HCT116 (cell line): ENCODE results near the gene ZNF862. TPM values are rescaled to one million over a fixed set of nuclear protein-coding genes. Genes with fewer than 3 reads are reported as not detected.

Experiments used
- ATAC-seq: fragments of 200-7000 bp; cut with Tn5 transposase; 2 replicates; pipeline ENCODE4 v1.9.1; 2020; ENCODE audit warnings: mild to moderate bottlenecking, moderate library complexity
- BruUV-seq: library from RNA; stranded (reverse); fragments of 400-500 nt; replicated peaks from 2 replicates; lab custom pipeline; 2021; lab: Mats Ljungman, UMichigan
- CTCF ChIA-PET: fragments of 300-600 bp; sonication (Branson Sonifier 250); formaldehyde crosslinking; loops from one replicate; lab custom pipeline; 2021; ENCODE audit warnings: antibody characterized with exemption; lab: Charles Lee
- POLR2A ChIA-PET: fragments of 300-600, 350-600 bp; sonication (Branson Sonifier 250); formaldehyde crosslinking; loops from one replicate; lab custom pipeline; 2021; ENCODE audit warnings: antibody characterized with exemption; lab: Charles Lee
- RAD21 ChIA-PET, 2 experiments: fragments of 300-600 bp; sonication (Branson Sonifier 250); formaldehyde crosslinking; loops; one replicate each; lab custom pipeline; 2023; ENCODE audit warnings: low total read pairs in 2 of 2; ENCODE audit not compliant: uncharacterized antibody in 2 of 2, unreplicated experiment in 2 of 2, low non-redundant PET in 1 of 2; lab: Charles Lee
- DNase-seq: peaks from one replicate; pipeline ENCODE4 v3.0.0-alpha.2; 2010; ENCODE audit warnings: low read depth, low spot score
- H2AFZ ChIP-seq: fragments of 200-600 bp; shearing (Covaris generic), sonication (generic); 2 replicates; pipeline ENCODE4 v1.6.1; 2017; ENCODE audit warnings: low read depth, mixed run types, mixed read lengths, antibody characterized with exemption, low read length; ENCODE audit not compliant: poor library complexity, severe bottlenecking
- H3K27ac ChIP-seq: 2 replicates; pipeline ENCODE4 v1.5.1; 2012; ENCODE audit warnings: low read depth, low read length
- H3K27me3 ChIP-seq: fragments of 200-600 bp; sonication (generic); 2 replicates; pipeline ENCODE4 v1.6.1; 2016; ENCODE audit warnings: mixed run types, low read length, mixed read lengths; ENCODE audit not compliant: insufficient read depth
- H3K36me3 ChIP-seq, 2 experiments: fragments of 200-500 bp in 1 of 2; fragments of 200-600 bp in 1 of 2; sonication (Bioruptor generic) in 1 of 2; sonication (generic) in 1 of 2; 2 replicates each; pipeline versions ENCODE4 v1.5.1 to v1.6.1; 2014 to 2016; ENCODE audit warnings: low read length in 2 of 2, inconsistent platforms in 1 of 2, mixed read lengths in 1 of 2, mixed run types in 1 of 2; ENCODE audit not compliant: insufficient read depth in 2 of 2, control insufficient read depth in 1 of 2
- H3K4me1 ChIP-seq, 2 experiments: fragments of 200-600 bp in 1 of 2; sonication (generic) in 1 of 2; 2 replicates each; pipeline versions ENCODE4 v1.5.1 to v1.6.1; 2012 to 2017; ENCODE audit warnings: low read length in 2 of 2, inconsistent platforms in 1 of 2, mild to moderate bottlenecking in 1 of 2, mixed read lengths in 1 of 2, mixed run types in 1 of 2, moderate library complexity in 1 of 2; ENCODE audit not compliant: insufficient read depth in 2 of 2, control insufficient read depth in 1 of 2
- H3K4me2 ChIP-seq: fragments of 200-600 bp; sonication (generic); 2 replicates; pipeline ENCODE4 v1.6.1; 2017; ENCODE audit warnings: mixed run types, low read length, mixed read lengths
- H3K4me3 ChIP-seq, 2 experiments: fragments of 200-600 bp in 1 of 2; sonication (generic) in 1 of 2; replicated peaks in 1 of 2; 2 replicates each; pipeline ENCODE4 v1.5.1; 2011 to 2016; ENCODE audit warnings: low read length in 2 of 2, control low read depth in 1 of 2, low read depth in 1 of 2, mild to moderate bottlenecking in 1 of 2, mixed read lengths in 1 of 2, mixed run types in 1 of 2
- H3K79me2 ChIP-seq: fragments of 200-600 bp; sonication (generic); 2 replicates; pipeline ENCODE4 v1.6.1; 2017; ENCODE audit warnings: mild to moderate bottlenecking, mixed run types, low read length, moderate library complexity, mixed read lengths; ENCODE audit not compliant: insufficient read depth
- H3K9ac ChIP-seq: fragments of 200-600 bp; sonication (generic); 2 replicates; pipeline ENCODE4 v1.6.1; 2016; ENCODE audit warnings: low read length, mixed read lengths
- H3K9me2 ChIP-seq: fragments of 200-600 bp; sonication (generic), shearing (Covaris generic); 2 replicates; pipeline ENCODE4 v1.6.1; 2017; ENCODE audit warnings: mixed run types, mild to moderate bottlenecking, moderate library complexity; ENCODE audit not compliant: insufficient read depth
- H3K9me3 ChIP-seq, 2 experiments: fragments of 200-500 bp in 1 of 2; fragments of 200-600 bp in 1 of 2; sonication (Bioruptor generic) in 1 of 2; sonication (generic) in 1 of 2; 2 replicates each; pipeline ENCODE4 v1.6.1; 2014 to 2017; ENCODE audit warnings: low read length in 2 of 2, mixed read lengths in 2 of 2, inconsistent platforms in 1 of 2, low read depth in 1 of 2, mild to moderate bottlenecking in 1 of 2, mixed run types in 1 of 2, moderate library complexity in 1 of 2; ENCODE audit not compliant: control insufficient read depth in 1 of 2, insufficient read depth in 1 of 2
- H4K20me1 ChIP-seq: fragments of 200-600 bp; sonication (generic), shearing (Covaris generic); 2 replicates; pipeline ENCODE4 v1.6.1; 2017; ENCODE audit warnings: mixed run types, mild to moderate bottlenecking, moderate library complexity; ENCODE audit not compliant: insufficient read depth
- ATF3 ChIP-seq: IDR thresholded peaks from 2 replicates; pipeline ENCODE4 v1.6.1; 2012
- CEBPB ChIP-seq: IDR thresholded peaks from 2 replicates; pipeline ENCODE4 v1.6.1; 2012; ENCODE audit warnings: low read depth
- EZH2 ChIP-seq: fragments of 200-600 bp; sonication (generic); IDR thresholded peaks from 2 replicates; pipeline ENCODE4 v1.6.1; 2017; ENCODE audit warnings: antibody characterized with exemption, mixed run types
- FOSL1 ChIP-seq: IDR thresholded peaks from 2 replicates; pipeline ENCODE4 v1.6.1; 2012; ENCODE audit warnings: low read depth
- MAX ChIP-seq: IDR thresholded peaks from 2 replicates; pipeline ENCODE4 v1.6.1; 2012
- REST ChIP-seq: IDR thresholded peaks from 2 replicates; pipeline ENCODE4 v1.6.1; 2012; ENCODE audit warnings: low read depth
- ZFX ChIP-seq: fragments of 450-650 bp; IDR thresholded peaks from 2 replicates; pipeline ENCODE4 v1.6.1; 2017
- intact Hi-C: fragments of 100-400 bp; cut with micrococcal nuclease; formaldehyde crosslinking; loops from 2 replicates; pipeline ENCODE4 v1.10.0; 2022
- total RNA-seq: library from RNA; stranded (reverse); gene quantifications from one replicate; pipeline ENCODE4 v1.2.1, GENCODE V29; 2021; ENCODE audit not compliant: unreplicated experiment

Gene ZNF862
- total RNA-seq, 1 experiment from 2014 or later, result 8.5 TPM

- no peak for TF ChIP-seq REST
- no peak for TF ChIP-seq ATF3
- no peak for TF ChIP-seq ZFX
- TF ChIP-seq EZH2, result no peak
- no peak for TF ChIP-seq FOSL1
- no peak for TF ChIP-seq MAX
- no peak for TF ChIP-seq CEBPB
- no peak overlapping the region for H3K27ac ChIP-seq
- no peaks in the 10 kb centered on the region for H3K79me2 ChIP-seq
- H3K9me2 ChIP-seq, result no peaks in the 10 kb centered on the region
- BruUV-seq, result no TSS peak
- intact Hi-C loops, result no loop called here
- H3K9me3 ChIP-seq, result no peaks in the 10 kb centered on the region
- H4K20me1 ChIP-seq, result no peaks in the 10 kb centered on the region
- DNase-seq, result no peak
- no peaks in the 10 kb centered on the region for H3K27me3 ChIP-seq
- ChIA-PET POLR2A (no interaction called here), RAD21 (no interaction called here), CTCF (no interaction called here)
- H3K4me3 ChIP-seq, result no peak overlapping the region
- no peaks in the 10 kb centered on the region for H3K36me3 ChIP-seq
- H2AFZ ChIP-seq, result no peak overlapping the region
- no peak overlapping the region for H3K9ac ChIP-seq
- H3K4me2 ChIP-seq, result no peak overlapping the region
- H3K4me1 ChIP-seq, result no peaks in the 10 kb centered on the region
- no peak for ATAC-seq
Measured at GRCh38 chr7:149811831-149812490, 26.2 kb upstream of the ZNF862 start.
